ENCODE data around the gene TMEM63A.

The TMEM63A gene

GRCh38 chr1:225855503-225856300 lies 26.5 kb downstream of the TMEM63A start:
- no peak overlapping the region for H3K4me3 ChIP-seq (ENCODE audit: low read depth, low read length)
- TF ChIP-seq, protein P1, sequence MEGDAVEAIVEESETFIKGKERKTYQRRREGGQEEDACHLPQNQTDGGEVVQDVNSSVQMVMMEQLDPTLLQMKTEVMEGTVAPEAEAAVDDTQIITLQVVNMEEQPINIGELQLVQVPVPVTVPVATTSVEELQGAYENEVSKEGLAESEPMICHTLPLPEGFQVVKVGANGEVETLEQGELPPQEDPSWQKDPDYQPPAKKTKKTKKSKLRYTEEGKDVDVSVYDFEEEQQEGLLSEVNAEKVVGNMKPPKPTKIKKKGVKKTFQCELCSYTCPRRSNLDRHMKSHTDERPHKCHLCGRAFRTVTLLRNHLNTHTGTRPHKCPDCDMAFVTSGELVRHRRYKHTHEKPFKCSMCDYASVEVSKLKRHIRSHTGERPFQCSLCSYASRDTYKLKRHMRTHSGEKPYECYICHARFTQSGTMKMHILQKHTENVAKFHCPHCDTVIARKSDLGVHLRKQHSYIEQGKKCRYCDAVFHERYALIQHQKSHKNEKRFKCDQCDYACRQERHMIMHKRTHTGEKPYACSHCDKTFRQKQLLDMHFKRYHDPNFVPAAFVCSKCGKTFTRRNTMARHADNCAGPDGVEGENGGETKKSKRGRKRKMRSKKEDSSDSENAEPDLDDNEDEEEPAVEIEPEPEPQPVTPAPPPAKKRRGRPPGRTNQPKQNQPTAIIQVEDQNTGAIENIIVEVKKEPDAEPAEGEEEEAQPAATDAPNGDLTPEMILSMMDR (IDR thresholded peaks at IDR 0.05; ENCODE audit: low read depth, low read length) = no peak

- no peak overlapping the region for H3K4me3 ChIP-seq (ENCODE audit: low read depth, low read length)
- TF ChIP-seq, protein P1 (IDR thresholded peaks at IDR 0.05; ENCODE audit: low read depth, low read length) = no peak
Measured at GRCh38 chr1:225853441-225853840, 28.7 kb downstream of the TMEM63A start.

- no peak overlapping the region for H3K4me3 ChIP-seq (ENCODE audit: low read depth, low read length)
- TF ChIP-seq, protein P1 (IDR thresholded peaks at IDR 0.05; ENCODE audit: low read depth, low read length) = no peak
Measured at GRCh38 chr1:225852413-225853124, 29.6 kb downstream of the TMEM63A start.

GRCh38 chr1:225851805-225852204 lies 30.4 kb downstream of the TMEM63A start:
- no peak overlapping the region for H3K4me3 ChIP-seq (ENCODE audit: low read depth, low read length)
- TF ChIP-seq, protein P1 (IDR thresholded peaks at IDR 0.05; ENCODE audit: low read depth, low read length) = no peak

DNA sequence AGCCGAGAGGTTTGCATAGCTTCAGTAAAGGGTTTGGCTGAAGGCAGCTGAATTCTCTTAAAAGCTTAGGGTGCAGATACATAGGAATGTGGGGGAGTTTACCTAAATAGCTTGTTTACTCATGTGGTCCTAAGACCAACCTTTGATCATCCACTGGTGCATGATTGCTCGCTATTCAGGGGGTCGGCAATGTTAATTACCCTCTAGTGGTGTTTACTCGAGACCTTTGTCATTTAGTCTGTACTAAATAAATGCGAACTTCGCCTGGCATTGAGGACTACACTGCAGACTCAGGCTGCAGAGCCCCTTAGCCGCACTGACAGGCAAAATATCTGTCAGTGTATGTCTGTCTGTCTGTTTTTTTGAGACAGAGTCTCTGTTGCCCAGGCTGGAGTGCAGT lies 31.8 kb downstream of the TMEM63A start:
- TF ChIP-seq, protein P1 (IDR thresholded peaks at IDR 0.05; ENCODE audit: low read depth, low read length) = no peak
- no peak overlapping the region for H3K4me3 ChIP-seq (ENCODE audit: low read depth, low read length)

GRCh38 chr1:225849925-225850324 lies 32.3 kb downstream of the TMEM63A start:
- TF ChIP-seq, protein P1 (IDR thresholded peaks at IDR 0.05; ENCODE audit: low read depth, low read length) = no peak
- H3K4me3 ChIP-seq (ENCODE audit: low read depth, low read length) = no peak overlapping the region
